SK-N-SH treated with all-trans-retinoic acid at 6 μM for 48 hours (cell line): ENCODE measurements around the gene MPPED2.

ENCODE experiments used
- ATAC-seq: fragments of 200-7000 bp; cut with Tn5 transposase; 3 replicates; pipeline ENCODE4 v1.9.1; 2020; ENCODE audit warnings: mild to moderate bottlenecking, moderate library complexity
- ARNTL ChIP-seq: fragments of 450-650 bp; formaldehyde crosslinking; IDR thresholded peaks from 2 replicates; pipeline ENCODE4 v1.5.0; 2020; ENCODE audit warnings: low read depth, mild to moderate bottlenecking, moderate library complexity, borderline replicate concordance
- BACH2 ChIP-seq: fragments of 250-450 bp; sonication (Bioruptor Pico); IDR thresholded peaks from 2 replicates; pipeline ENCODE4 v1.9.0; 2021; ENCODE audit warnings: mild to moderate bottlenecking, borderline replicate concordance
- CREB5 ChIP-seq: fragments of 250-450 bp; sonication (Bioruptor Pico); IDR thresholded peaks from 2 replicates; pipeline ENCODE4 v1.5.1; 2020; ENCODE audit warnings: low read depth, mild to moderate bottlenecking, moderate library complexity
- CSDC2 ChIP-seq: fragments of 250-450 bp; sonication (Bioruptor Pico); IDR thresholded peaks from 2 replicates; pipeline ENCODE4 v1.5.0; 2020; ENCODE audit warnings: mild to moderate bottlenecking, moderate library complexity
- CSRNP3 ChIP-seq: fragments of 250-450 bp; sonication (Bioruptor Pico); IDR thresholded peaks from 2 replicates; pipeline ENCODE4 v1.5.1; 2021; ENCODE audit warnings: mild to moderate bottlenecking, moderate library complexity
- ESRRG ChIP-seq: fragments of 250-450 bp; sonication (Bioruptor Pico); IDR thresholded peaks from 2 replicates; pipeline ENCODE4 v1.6.1; 2021; ENCODE audit warnings: mild to moderate bottlenecking
- GLIS3 ChIP-seq: fragments of 250-450 bp; sonication (Bioruptor Pico); IDR thresholded peaks from 2 replicates; pipeline ENCODE4 v1.5.0; 2020; ENCODE audit warnings: mild to moderate bottlenecking, moderate library complexity
- ISL1 ChIP-seq: fragments of 250-450 bp; sonication (Bioruptor Pico); IDR thresholded peaks from 2 replicates; pipeline ENCODE4 v2.1.2; 2022; ENCODE audit warnings: mild to moderate bottlenecking, moderate library complexity
- OSR1 ChIP-seq: fragments of 250-450 bp; sonication (Bioruptor Pico); IDR thresholded peaks from 2 replicates; pipeline ENCODE4 v1.8.0; 2022; ENCODE audit warnings: moderate library complexity, mild to moderate bottlenecking, inconsistent platforms
- PATZ1 ChIP-seq: fragments of 250-450 bp; sonication (Bioruptor Pico); IDR thresholded peaks from 2 replicates; pipeline ENCODE4 v1.8.0; 2020; ENCODE audit warnings: mild to moderate bottlenecking, moderate library complexity, borderline replicate concordance
- POU6F1 ChIP-seq: fragments of 250-450 bp; sonication (Bioruptor Pico); IDR thresholded peaks from 2 replicates; pipeline ENCODE4 v1.8.0; 2021; ENCODE audit warnings: low read depth, mild to moderate bottlenecking, moderate library complexity, borderline replicate concordance
- PPARA ChIP-seq: fragments of 250-450 bp; sonication (Bioruptor Pico); IDR thresholded peaks from 2 replicates; pipeline ENCODE4 v1.5.0; 2020; ENCODE audit warnings: mild to moderate bottlenecking, borderline replicate concordance
- RARB ChIP-seq: fragments of 250-450 bp; sonication (Bioruptor Pico); IDR thresholded peaks from 2 replicates; pipeline ENCODE4 v1.8.0; 2021; ENCODE audit warnings: mild to moderate bottlenecking, moderate library complexity
- SNAI2 ChIP-seq: fragments of 250-450 bp; sonication (Bioruptor Pico); IDR thresholded peaks from 2 replicates; pipeline ENCODE4 v1.5.0; 2020; ENCODE audit warnings: mild to moderate bottlenecking, moderate library complexity
- TCF4 ChIP-seq: fragments of 250-450 bp; sonication (Bioruptor Pico); IDR thresholded peaks from 2 replicates; pipeline ENCODE4 v1.8.0; 2021; ENCODE audit warnings: mild to moderate bottlenecking, moderate library complexity, borderline replicate concordance
- TOX ChIP-seq: fragments of 250-450 bp; sonication (Bioruptor Pico); IDR thresholded peaks from 2 replicates; pipeline ENCODE4 v1.8.0; 2021; ENCODE audit warnings: mild to moderate bottlenecking, moderate library complexity, borderline replicate concordance
- TSHZ2 ChIP-seq: fragments of 250-450 bp; sonication (Bioruptor Pico); IDR thresholded peaks from 2 replicates; pipeline ENCODE4 v1.5.0; 2020; ENCODE audit warnings: mild to moderate bottlenecking, moderate library complexity
- ZFP30 ChIP-seq: fragments of 450-650 bp; formaldehyde crosslinking; IDR thresholded peaks from 2 replicates; pipeline ENCODE4 v1.5.0; 2022; ENCODE audit warnings: mild to moderate bottlenecking, moderate library complexity
- ZNF565 ChIP-seq: fragments of 450-650 bp; formaldehyde crosslinking; conservative IDR thresholded peaks from 2 replicates; pipeline ENCODE4 v1.5.0; 2020; ENCODE audit warnings: low read depth, mild to moderate bottlenecking, moderate library complexity
- ZNF70 ChIP-seq: fragments of 450-650 bp; formaldehyde crosslinking; IDR thresholded peaks from 2 replicates; pipeline ENCODE4 v1.5.0; 2020; ENCODE audit warnings: mild to moderate bottlenecking, moderate library complexity

The MPPED2 gene

GRCh38 chr11:30545507-30545906, 40.6 kb downstream of the MPPED2 start:
- no peak for ATAC-seq
- TF ChIP-seq CSRNP3 (no peak), TSHZ2 (no peak), GLIS3 (CRISPR knock-in tag) (no peak), RARB (CRISPR knock-in tag) (no peak)

- no peak for ATAC-seq
Observed at GRCh38 chr11:30543066-30543465, 43.1 kb downstream of the MPPED2 start.

GRCh38 chr11:30540781-30541180, 45.4 kb downstream of the MPPED2 start:
- ATAC-seq: no peak
- TF ChIP-seq ESRRG (CRISPR knock-in tag) (no peak), RARB (CRISPR knock-in tag) (no peak), ISL1 (CRISPR knock-in tag) (no peak), ZFP30 (CRISPR knock-in tag) (no peak), ARNTL (CRISPR knock-in tag) (no peak), BACH2 (CRISPR knock-in tag) (no peak), OSR1 (CRISPR knock-in tag) (no peak), CSRNP3 (no peak), POU6F1 (CRISPR knock-in tag) (no peak), GLIS3 (CRISPR knock-in tag) (no peak), CREB5 (no peak), PATZ1 (no peak)

More at GRCh38 chr11:30543066-30543465, 43.1 kb downstream of the MPPED2 start:
- TF ChIP-seq OSR1 (CRISPR knock-in tag) (no peak), TOX (CRISPR knock-in tag) (no peak), PPARA (CRISPR knock-in tag) (no peak), ARNTL (CRISPR knock-in tag) (no peak)
- TF ChIP-seq, all 23 proteins: peak for 0

GRCh38 chr11:30538251-30538650, 47.9 kb downstream of the MPPED2 start:
- no peak for ATAC-seq
- TF ChIP-seq OSR1 (CRISPR knock-in tag) (no peak), PPARA (CRISPR knock-in tag) (no peak), TOX (CRISPR knock-in tag) (no peak), ZFP30 (CRISPR knock-in tag) (no peak), SNAI2 (CRISPR knock-in tag) (no peak), ZNF565 (CRISPR knock-in tag) (no peak), PATZ1 (no peak), TCF4 (CRISPR knock-in tag) (no peak), TSHZ2 (no peak), CSDC2 (no peak), ZNF70 (CRISPR knock-in tag) (no peak)
